Activated CD8-positive, alpha-beta memory T cell treated with anti-CD3 and anti-CD28 coated beads for 1 hour (primary cell): Measurements from ENCODE around the gene DPYSL4.

Experiments used
- DNase-seq, 2 donors: peaks; one replicate each; pipeline ENCODE4 v3.0.0-alpha.2; 2020; ENCODE audit warnings: low read depth in 1 of 2; ENCODE audit errors: extremely low read depth in 1 of 2

The DPYSL4 gene

GRCh38 chr10:132239126-132240031 is 52.6 kb downstream of the DPYSL4 start:
- no peak for DNase-seq

DNA sequence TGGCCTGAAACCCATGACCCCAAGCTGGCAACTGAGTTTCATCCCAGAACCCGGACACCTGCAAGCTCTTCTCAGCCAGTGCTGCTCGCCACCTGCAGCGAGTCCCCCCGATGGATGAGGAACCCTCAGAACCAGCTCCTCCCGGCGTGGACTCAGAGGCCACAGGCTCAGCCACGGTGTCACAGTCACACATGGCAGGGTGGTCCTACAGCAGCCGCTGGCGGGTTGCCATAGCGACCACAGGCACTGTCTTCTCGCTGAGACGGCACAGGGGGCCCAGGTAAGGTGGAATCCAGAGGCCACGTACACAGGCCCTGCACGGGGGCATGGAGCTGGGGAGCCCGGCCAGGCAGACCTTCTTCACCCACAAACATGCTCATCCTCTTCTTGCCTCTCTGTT is 53.4 kb downstream of the DPYSL4 start:
- no peak for DNase-seq

DNA sequence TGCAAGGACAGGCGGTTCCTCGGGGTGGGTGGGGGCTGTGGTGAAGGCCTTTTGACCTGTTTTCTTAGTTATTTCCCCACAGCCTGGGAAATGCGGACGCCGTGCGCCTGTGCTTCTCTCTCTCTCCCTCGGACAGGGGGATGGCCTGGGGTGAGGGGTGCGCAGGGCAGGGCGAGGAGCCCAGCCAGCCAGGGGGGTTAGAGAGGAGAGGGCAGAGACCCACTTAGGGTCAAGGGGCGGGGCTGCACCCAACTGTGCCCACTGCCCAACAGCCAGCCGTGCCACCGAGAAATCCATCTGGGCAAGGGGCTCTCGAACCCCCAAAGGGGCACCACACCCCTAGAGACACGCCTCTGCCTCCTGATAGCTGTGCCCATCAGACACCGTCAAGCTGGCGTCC is 53.8 kb downstream of the DPYSL4 start:
- DNase-seq: no peak

DNA sequence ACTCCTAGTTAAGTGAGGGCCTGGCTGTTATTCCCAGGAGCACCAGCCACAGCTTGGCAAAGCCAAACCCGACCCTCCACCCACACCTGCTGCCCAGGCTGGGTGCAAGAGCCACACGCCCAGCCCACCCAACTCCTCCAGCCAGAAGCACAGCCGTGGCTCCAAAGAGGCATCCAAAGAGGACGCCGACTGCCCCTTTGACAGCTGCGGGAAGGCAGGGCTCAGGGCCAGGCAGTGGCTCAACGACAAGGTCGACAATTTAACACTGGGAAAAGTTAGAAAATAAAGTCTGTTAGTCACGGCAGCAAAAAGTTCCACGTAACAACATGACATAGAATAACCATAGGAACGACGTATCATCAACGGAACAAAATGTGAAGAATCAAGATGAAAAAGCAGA is 54.3 kb downstream of the DPYSL4 start:
- DNase-seq: no peak

GRCh38 chr10:132241496-132241895 is 54.7 kb downstream of the DPYSL4 start:
- DNase-seq: no peak

GRCh38 chr10:132242103-132242840 is 55.5 kb downstream of the DPYSL4 start:
- DNase-seq: no peak

GRCh38 chr10:132243141-132243540 is 56.4 kb downstream of the DPYSL4 start:
- DNase-seq: no peak

GRCh38 chr10:132243626-132244025 is 56.9 kb downstream of the DPYSL4 start:
- DNase-seq: no peak

- no peak for DNase-seq
These were observed 58.3 kb downstream of the DPYSL4 start for GRCh38 chr10:132245056-132245455.

DNA sequence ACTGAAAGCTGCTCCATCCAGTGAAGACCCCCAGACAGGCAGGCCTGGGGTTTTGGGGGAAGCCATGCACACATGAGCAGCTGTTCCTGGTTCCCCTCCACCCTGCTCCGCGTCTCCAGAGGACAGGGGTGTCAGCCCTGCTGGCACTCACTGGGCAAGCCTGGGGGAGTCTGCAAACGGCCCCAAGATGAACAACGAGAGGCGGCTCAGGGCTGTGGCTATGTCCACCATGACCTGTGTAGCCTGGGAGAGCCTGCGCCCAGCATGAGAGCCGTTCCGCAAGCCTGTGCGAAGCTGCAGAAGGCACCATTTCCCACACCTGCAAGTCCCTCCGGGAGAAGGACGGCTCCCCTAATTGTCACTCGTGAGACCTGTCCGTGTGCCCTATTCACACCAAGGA is 59.5 kb downstream of the DPYSL4 start:
- no peak for DNase-seq

DNA sequence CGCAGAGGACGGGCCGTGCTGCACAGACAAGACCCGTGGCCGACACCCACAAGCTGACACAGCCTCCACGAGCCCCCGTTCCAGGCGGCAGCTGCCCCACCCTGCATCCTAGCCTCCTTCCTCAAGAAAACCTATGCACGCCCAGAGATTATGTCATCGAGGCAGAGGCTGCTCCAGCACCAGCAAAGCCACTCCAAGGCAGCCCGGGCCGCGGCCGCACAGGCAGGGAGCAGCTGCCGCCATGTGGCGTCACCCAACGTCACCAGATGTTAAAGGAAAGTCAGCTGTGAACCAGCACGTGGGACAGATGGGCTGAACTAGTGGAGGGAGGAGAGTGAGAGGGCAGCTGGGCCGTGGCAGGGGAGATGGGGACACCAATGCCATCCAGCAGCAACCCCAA is 61.2 kb downstream of the DPYSL4 start:
- DNase-seq: no peak

- peak in 1 of 2 donors; percentile 61 for DNase-seq
These were observed 61.9 kb downstream of the DPYSL4 start for GRCh38 chr10:132248455-132249225.

DNA sequence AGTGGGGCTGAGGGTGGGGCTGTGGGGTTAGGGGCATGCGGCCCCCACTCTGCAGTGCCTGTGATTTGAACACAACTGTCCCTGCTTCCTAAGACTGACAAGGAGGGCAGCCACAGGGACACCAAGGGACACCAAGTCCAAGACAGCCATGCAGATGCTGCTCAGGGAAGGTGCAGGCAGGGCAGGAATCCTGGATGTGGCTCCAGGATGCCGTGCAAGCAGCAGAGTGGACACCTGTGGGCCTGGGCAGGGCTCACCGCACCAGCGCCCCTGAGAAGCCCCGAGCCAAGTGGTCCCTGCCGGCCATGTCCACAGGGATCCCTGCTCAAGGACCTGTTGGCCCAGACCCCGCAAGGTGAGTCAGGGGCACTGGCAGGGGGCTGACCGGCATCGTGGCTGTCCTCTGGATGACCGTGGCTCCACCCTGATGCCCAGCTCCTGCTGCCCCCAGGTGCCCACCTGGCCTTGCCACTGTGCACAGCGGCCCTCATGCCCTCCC is 62.5 kb downstream of the DPYSL4 start:
- no peak for DNase-seq

DNA sequence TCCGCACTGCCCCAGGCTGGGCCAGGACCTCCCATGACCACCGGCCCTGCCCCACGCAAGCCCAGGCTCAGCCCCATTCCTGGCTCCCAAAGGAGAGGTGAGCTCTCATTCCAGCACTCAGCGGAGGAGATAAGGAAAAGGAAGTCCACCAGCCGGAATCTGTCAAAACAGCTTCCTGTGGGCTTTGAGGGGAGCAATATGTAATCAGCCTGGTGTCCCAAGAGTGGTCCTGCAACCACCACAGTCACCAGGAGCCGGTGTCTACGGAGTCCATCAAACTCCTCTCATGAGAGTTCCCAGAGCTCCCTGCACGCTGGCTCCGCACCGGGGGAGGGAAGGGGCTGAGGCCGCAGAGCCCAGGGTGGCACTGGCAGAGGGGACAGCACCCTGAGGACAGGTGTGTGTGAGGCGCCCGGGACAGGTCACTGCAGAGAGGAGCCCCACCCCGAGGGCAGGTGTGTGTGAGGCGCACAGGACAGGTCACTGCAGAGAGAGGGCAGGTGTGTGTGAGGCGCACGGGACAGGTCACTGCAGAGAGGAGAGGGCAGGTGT is 63.2 kb downstream of the DPYSL4 start:
- no peak for DNase-seq

GRCh38 chr10:132250481-132251475 is 64.0 kb downstream of the DPYSL4 start:
- DNase-seq: no peak

DNA sequence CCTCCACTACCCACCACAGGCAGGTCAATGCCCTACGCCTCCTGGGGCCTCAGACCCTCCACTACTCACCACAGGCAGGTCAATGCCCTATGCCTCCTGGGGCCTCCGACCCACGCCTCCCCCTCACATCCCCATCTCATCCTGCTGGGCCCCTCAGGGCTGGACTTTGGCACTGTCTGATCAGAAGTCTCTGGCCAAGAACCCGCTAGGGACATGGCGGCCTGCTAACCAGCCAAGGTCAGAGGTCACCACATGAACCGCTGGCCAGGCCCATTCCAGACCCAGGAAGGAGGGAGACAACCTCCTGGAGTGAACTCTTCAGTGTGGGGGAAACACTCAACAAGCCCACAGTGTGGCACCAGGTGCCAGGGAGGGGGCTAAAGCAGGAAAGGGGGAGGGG is 65.2 kb downstream of the DPYSL4 start:
- DNase-seq: no peak

DNA sequence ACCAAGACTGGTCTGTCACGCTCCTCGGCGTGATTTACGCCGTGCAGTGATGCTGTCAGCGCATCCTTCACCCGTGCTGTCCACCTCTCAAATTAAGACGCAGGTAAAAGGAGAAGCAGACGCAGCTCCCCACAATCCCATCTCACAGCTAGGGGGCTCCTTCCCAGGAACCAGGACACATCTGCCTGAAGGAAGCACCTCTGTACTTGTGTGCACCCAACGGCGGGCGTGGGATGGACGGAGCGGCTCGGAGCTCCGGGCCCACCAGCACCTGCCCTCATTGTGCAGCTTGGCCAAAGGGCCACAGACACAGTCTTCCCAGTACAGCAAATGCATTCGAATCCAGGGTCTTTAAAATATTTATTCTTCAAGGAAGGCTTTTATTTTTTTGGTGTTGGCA is 65.7 kb downstream of the DPYSL4 start:
- no peak for DNase-seq

DNA sequence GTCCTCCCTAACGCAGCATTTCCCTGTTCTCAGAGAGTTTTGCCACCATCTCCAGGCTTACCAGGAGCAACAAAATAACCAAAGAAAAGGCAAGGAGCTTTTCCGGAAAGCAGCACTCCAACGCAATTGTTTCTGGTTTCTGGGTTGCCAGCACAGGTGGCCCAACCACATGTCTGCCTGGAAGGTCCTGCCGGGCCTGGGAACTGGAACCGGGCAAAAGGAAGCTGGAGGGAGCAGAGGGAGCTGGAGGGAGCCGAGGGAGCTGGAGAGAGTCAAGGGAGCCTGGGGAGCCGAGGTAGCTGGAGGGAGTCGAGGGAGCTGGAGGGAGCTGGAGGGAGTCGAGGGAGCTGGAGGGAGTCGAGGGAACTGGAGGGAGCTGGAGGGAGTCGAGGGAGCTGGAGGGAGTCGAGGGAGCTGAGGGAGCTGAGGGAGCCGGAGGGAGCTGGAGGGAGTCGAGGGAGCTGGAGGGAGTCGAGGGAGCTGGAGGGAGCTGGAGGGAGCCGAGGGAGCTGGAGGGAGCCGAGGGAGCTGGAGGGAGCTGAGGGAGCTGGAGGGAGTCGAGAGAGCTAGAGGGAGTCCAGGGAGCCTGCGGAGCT is 66.4 kb downstream of the DPYSL4 start:
- no peak for DNase-seq

- no peak for DNase-seq
These were observed 68.1 kb downstream of the DPYSL4 start for GRCh38 chr10:132254841-132255240.
